TTC549 (cell line): ENCODE data around the gene RIMBP2.

Experiments
- FAIRE-seq: peaks from 2 replicates; lab custom pipeline; 2012; peaks lifted over from hg19 to GRCh38; lab: Jason Lieb, UNC

The RIMBP2 gene

GRCh38 chr12:130537051-130537450 lies 179.0 kb downstream of the RIMBP2 start:
- FAIRE-seq = no peak

- no peak for FAIRE-seq
These were observed 185.7 kb downstream of the RIMBP2 start for GRCh38 chr12:130530429-130530828.

- no peak for FAIRE-seq
These were observed 186.3 kb downstream of the RIMBP2 start for GRCh38 chr12:130529781-130530180.

- FAIRE-seq = no peak
These were observed 188.9 kb downstream of the RIMBP2 start for GRCh38 chr12:130527239-130527638.

GRCh38 chr12:130526813-130527212 lies 189.3 kb downstream of the RIMBP2 start:
- FAIRE-seq = no peak

GRCh38 chr12:130525384-130526172 lies 190.5 kb downstream of the RIMBP2 start:
- no peak for FAIRE-seq

GRCh38 chr12:130524759-130525158 lies 191.3 kb downstream of the RIMBP2 start:
- no peak for FAIRE-seq

GRCh38 chr12:130523863-130524614 lies 192.1 kb downstream of the RIMBP2 start:
- FAIRE-seq = no peak

GRCh38 chr12:130523208-130523607 lies 192.9 kb downstream of the RIMBP2 start:
- no peak for FAIRE-seq

GRCh38 chr12:130522244-130522834 lies 193.8 kb downstream of the RIMBP2 start:
- no peak for FAIRE-seq

- no peak for FAIRE-seq
These were observed 194.5 kb downstream of the RIMBP2 start for GRCh38 chr12:130521375-130522124.

- FAIRE-seq = no peak
These were observed 195.3 kb downstream of the RIMBP2 start for GRCh38 chr12:130520784-130521183.

GRCh38 chr12:130517588-130517987 lies 198.5 kb downstream of the RIMBP2 start:
- FAIRE-seq = no peak

- no peak for FAIRE-seq
These were observed 201.9 kb downstream of the RIMBP2 start for GRCh38 chr12:130514149-130514551.

- FAIRE-seq = no peak
These were observed 202.5 kb downstream of the RIMBP2 start for GRCh38 chr12:130513556-130513955.

GRCh38 chr12:130511285-130511684 lies 204.8 kb downstream of the RIMBP2 start:
- FAIRE-seq = no peak

- FAIRE-seq = no peak
These were observed 206.6 kb downstream of the RIMBP2 start for GRCh38 chr12:130509454-130509853.

- no peak for FAIRE-seq
These were observed 207.3 kb downstream of the RIMBP2 start for GRCh38 chr12:130508847-130509246.

- FAIRE-seq = no peak
These were observed 207.8 kb downstream of the RIMBP2 start for GRCh38 chr12:130508318-130508717.

GRCh38 chr12:130506844-130507243 lies 209.3 kb downstream of the RIMBP2 start:
- no peak for FAIRE-seq

- FAIRE-seq = no peak
These were observed 211.3 kb downstream of the RIMBP2 start for GRCh38 chr12:130504840-130505175.

GRCh38 chr12:130504110-130504839 lies 211.8 kb downstream of the RIMBP2 start:
- no peak for FAIRE-seq
